Osteocyte (in vitro differentiated cells): ENCODE measurements around the gene RAD51B. TPM values are rescaled to one million over a fixed set of nuclear protein-coding genes. Genes with fewer than 3 reads are reported as not detected.

Source experiments
- DNase-seq: peaks from one replicate; pipeline ENCODE4 v3.0.0; 2021; ENCODE audit warnings: mixed read lengths; ENCODE audit not compliant: unreplicated experiment; ENCODE audit errors: extremely low spot score
- H3K27ac Mint-ChIP-seq: one replicate; pipeline ENCODE4 v1.8.0; 2021; ENCODE audit warnings: mild to moderate bottlenecking, mixed read lengths; ENCODE audit not compliant: unreplicated experiment
- H3K27me3 Mint-ChIP-seq: one replicate; pipeline ENCODE4 v1.8.0; 2021; ENCODE audit warnings: mixed read lengths; ENCODE audit not compliant: unreplicated experiment
- H3K36me3 Mint-ChIP-seq: one replicate; pipeline ENCODE4 v1.8.0; 2021; ENCODE audit warnings: mixed read lengths; ENCODE audit not compliant: unreplicated experiment
- H3K4me1 Mint-ChIP-seq: one replicate; pipeline ENCODE4 v1.8.0; 2021; ENCODE audit warnings: mixed read lengths; ENCODE audit not compliant: unreplicated experiment
- H3K4me3 Mint-ChIP-seq: one replicate; pipeline ENCODE4 v1.8.0; 2021; ENCODE audit warnings: mild to moderate bottlenecking, moderate library complexity, mixed read lengths; ENCODE audit not compliant: unreplicated experiment
- H3K9me3 Mint-ChIP-seq: one replicate; pipeline ENCODE4 v1.8.0; 2021; ENCODE audit warnings: mixed read lengths; ENCODE audit not compliant: unreplicated experiment
- CTCF ChIP-seq: fragments of 200-600 bp; sonication (generic); IDR thresholded peaks from 2 replicates; pipeline ENCODE4 v1.5.0; 2021; ENCODE audit warnings: antibody characterized with exemption, mild to moderate bottlenecking, moderate library complexity
- total RNA-seq: library from RNA; stranded (reverse); gene quantifications from 2 replicates; pipeline ENCODE4 v1.2.1, GENCODE V29; 2021

RAD51B gene
- total RNA-seq, 1 donor from 2014 or later: 12.7 TPM

GRCh38 chr14:68585690-68586089 is 766.1 kb downstream of the RAD51B start:
- Mint-ChIP-seq H3K27me3 (no peaks in the 10 kb centered on the region), H3K4me1 (peaks cover 58% of the 10 kb centered on the region), H3K36me3 (no peaks in the 10 kb centered on the region), H3K27ac (peak overlapping the region; percentile 85), H3K4me3 (peak overlapping the region; percentile 44), H3K9me3 (peaks cover 5% of the 10 kb centered on the region)
- no peak for DNase-seq
- TF ChIP-seq CTCF: no peak

GRCh38 chr14:68586896-68587751 is 767.5 kb downstream of the RAD51B start:
- no peaks in the 10 kb centered on the region for H3K9me3 Mint-ChIP-seq
- peaks cover 64% of the 10 kb centered on the region for H3K4me1 Mint-ChIP-seq
- no peak for DNase-seq
- H3K27ac Mint-ChIP-seq: peak overlapping the region; percentile 31
- no peaks in the 10 kb centered on the region for H3K36me3 Mint-ChIP-seq
- no peak overlapping the region for H3K4me3 Mint-ChIP-seq
- no peaks in the 10 kb centered on the region for H3K27me3 Mint-ChIP-seq
- TF ChIP-seq CTCF: no peak

- Mint-ChIP-seq H3K4me1 (peaks cover 66% of the 10 kb centered on the region), H3K4me3 (no peak overlapping the region), H3K36me3 (no peaks in the 10 kb centered on the region), H3K27ac (peak overlapping the region; percentile 45), H3K27me3 (no peaks in the 10 kb centered on the region), H3K9me3 (no peaks in the 10 kb centered on the region)
- no peak for TF ChIP-seq CTCF
- DNase-seq: no peak
Measured at GRCh38 chr14:68587931-68588330, 768.4 kb downstream of the RAD51B start.

- no peak for DNase-seq
- Mint-ChIP-seq H3K27ac (peak overlapping the region; percentile 91), H3K36me3 (no peaks in the 10 kb centered on the region), H3K9me3 (no peaks in the 10 kb centered on the region), H3K4me1 (peaks cover 79% of the 10 kb centered on the region), H3K27me3 (no peaks in the 10 kb centered on the region), H3K4me3 (no peak overlapping the region)
- TF ChIP-seq CTCF: no peak
Measured at GRCh38 chr14:68589447-68590200, 770.0 kb downstream of the RAD51B start.

- Mint-ChIP-seq H3K9me3 (no peaks in the 10 kb centered on the region), H3K36me3 (no peaks in the 10 kb centered on the region), H3K27ac (peak overlapping the region; percentile 91), H3K27me3 (no peaks in the 10 kb centered on the region), H3K4me3 (no peak overlapping the region), H3K4me1 (peaks cover 78% of the 10 kb centered on the region)
- no peak for DNase-seq
- no peak for TF ChIP-seq CTCF
Measured at GRCh38 chr14:68590201-68590522, 770.6 kb downstream of the RAD51B start.
